SK-N-SH (cell line): Measurements from ENCODE around the gene GAB2. TPM values are rescaled to one million over a fixed set of nuclear protein-coding genes. Genes with fewer than 3 reads are reported as not detected.
"Not testable (repeated sequence)": the region's sequence is repeated elsewhere in the genome, so short reads cannot be mapped to it uniquely, and the experiment has no call there.

Experiments used
- CTCF ChIA-PET: fragments of 300-600, 350-600 bp; formaldehyde crosslinking; extraction: SDS; loops from one replicate; lab custom pipeline; 2021; lab: Yijun Ruan, JAX
- POLR2A ChIA-PET: fragments of 350-600 bp; sonication (Branson Sonifier 250); formaldehyde crosslinking; extraction: SDS; loops from one replicate; lab custom pipeline; 2020; ENCODE audit warnings: antibody characterized with exemption, inconsistent platforms; lab: Yijun Ruan, JAX
- DNase-seq: peaks from one replicate; pipeline ENCODE4 v3.0.0; 2012
- H2AFZ ChIP-seq: fragments of 200-600 bp; sonication (generic); 2 replicates; pipeline ENCODE4 v1.8.1; 2016; ENCODE audit warnings: antibody characterized with exemption, mild to moderate bottlenecking, low read depth
- H3F3A ChIP-seq: fragments of 200-600 bp; sonication (generic); replicated peaks from 2 replicates; pipeline ENCODE3; 2016; ENCODE audit warnings: antibody characterized with exemption, mild to moderate bottlenecking; ENCODE audit not compliant: insufficient read depth
- H3K27ac ChIP-seq, 2 experiments: fragments of 200-500 bp in 1 of 2; fragments of 200-600 bp in 1 of 2; sonication (Bioruptor generic) in 1 of 2; sonication (generic), shearing (Covaris generic) in 1 of 2; 2 replicates each; pipeline versions ENCODE4 v1.5.1 to v1.6.1; 2014 to 2016; ENCODE audit warnings: low read depth in 2 of 2, inconsistent platforms in 1 of 2, low read length in 1 of 2, mild to moderate bottlenecking in 1 of 2, mixed read lengths in 1 of 2
- H3K27me3 ChIP-seq: fragments of 200-600 bp; sonication (generic), shearing (Covaris generic); 2 replicates; pipeline ENCODE4 v1.6.1; 2016; ENCODE audit warnings: mixed run types; ENCODE audit not compliant: insufficient read depth
- H3K36me3 ChIP-seq, 2 experiments: fragments of 200-500 bp in 1 of 2; fragments of 200-600 bp in 1 of 2; sonication (Bioruptor generic) in 1 of 2; sonication (generic) in 1 of 2; replicated peaks in 1 of 2; 2 replicates each; pipeline versions ENCODE3 to v1.5.1; 2014 to 2016; ENCODE audit warnings: low read length in 1 of 2, mild to moderate bottlenecking in 1 of 2; ENCODE audit not compliant: insufficient read depth in 2 of 2, control insufficient read depth in 1 of 2
- H3K4me1 ChIP-seq, 2 experiments: fragments of 200-500 bp in 1 of 2; fragments of 200-600 bp in 1 of 2; sonication (Bioruptor generic) in 1 of 2; sonication (generic), shearing (Covaris generic) in 1 of 2; 2 replicates each; pipeline versions ENCODE4 v1.5.1 to v1.6.1; 2014 to 2016; ENCODE audit warnings: low read depth in 1 of 2, low read length in 1 of 2, mixed run types in 1 of 2; ENCODE audit not compliant: insufficient read depth in 2 of 2, control insufficient read depth in 1 of 2
- H3K4me2 ChIP-seq: fragments of 200-600 bp; sonication (generic), shearing (Covaris generic); 2 replicates; pipeline ENCODE4 v1.6.1; 2017; ENCODE audit warnings: mixed run types
- H3K4me3 ChIP-seq, 2 experiments: fragments of 200-500 bp in 1 of 2; fragments of 200-600 bp in 1 of 2; sonication (Bioruptor generic) in 1 of 2; sonication (generic), shearing (Covaris generic) in 1 of 2; 2 replicates each; pipeline versions ENCODE4 v1.5.1 to v1.8.1; 2014 to 2016; ENCODE audit warnings: low read depth in 2 of 2, inconsistent platforms in 1 of 2, low read length in 1 of 2, mild to moderate bottlenecking in 1 of 2, mixed read lengths in 1 of 2, moderate library complexity in 1 of 2
- H3K79me2 ChIP-seq: fragments of 200-600 bp; sonication (generic); 2 replicates; pipeline ENCODE4 v1.8.1; 2017; ENCODE audit warnings: mild to moderate bottlenecking; ENCODE audit not compliant: insufficient read depth
- H3K9ac ChIP-seq: fragments of 200-600 bp; sonication (generic); 2 replicates; pipeline ENCODE4 v1.6.1; 2017; ENCODE audit warnings: mixed run types
- H3K9me2 ChIP-seq: fragments of 200-600 bp; sonication (generic); 2 replicates; pipeline ENCODE4 v1.6.1; 2017; ENCODE audit warnings: mixed run types
- H3K9me3 ChIP-seq: fragments of 200-600 bp; sonication (generic); 2 replicates; pipeline ENCODE4 v1.6.1; 2017; ENCODE audit warnings: mixed run types, mild to moderate bottlenecking, moderate library complexity
- H4K20me1 ChIP-seq: fragments of 200-600 bp; sonication (generic); 2 replicates; pipeline ENCODE4 v1.6.1; 2017; ENCODE audit warnings: mild to moderate bottlenecking, mixed run types; ENCODE audit not compliant: insufficient read depth
- CHD2 ChIP-seq: fragments of 150-350 bp; IDR thresholded peaks from 2 replicates; pipeline ENCODE4 v1.6.1; 2018; ENCODE audit warnings: low read length; ENCODE audit not compliant: partially characterized antibody
- EP300 ChIP-seq, 2 experiments: IDR thresholded peaks; 2 replicates each; pipeline versions ENCODE4 v1.4.0 to v1.6.1; 2012; ENCODE audit warnings: borderline replicate concordance in 1 of 2, low read depth in 1 of 2, low read length in 1 of 2
- FOXJ3 ChIP-seq: sonication (generic); formaldehyde crosslinking; IDR thresholded peaks from 2 replicates; pipeline ENCODE4 v1.5.1; 2020; ENCODE audit warnings: mild to moderate bottlenecking, missing genetic modification reagents
- GABPA ChIP-seq: IDR thresholded peaks from 2 replicates; pipeline ENCODE4 v1.4.0; 2012; ENCODE audit warnings: low read depth, mild to moderate bottlenecking
- GATA2 ChIP-seq: sonication (generic); formaldehyde crosslinking; IDR thresholded peaks from 2 replicates; pipeline ENCODE4 v1.5.0; 2020; ENCODE audit warnings: mild to moderate bottlenecking, missing genetic modification reagents
- JUND ChIP-seq: IDR thresholded peaks from 2 replicates; pipeline ENCODE4 v1.4.0; 2012
- MEF2A ChIP-seq: IDR thresholded peaks from 2 replicates; pipeline ENCODE4 v1.4.0; 2012; ENCODE audit warnings: low read depth, borderline replicate concordance
- NRF1 ChIP-seq: IDR thresholded peaks from 2 replicates; pipeline ENCODE4 v1.6.1; 2012; ENCODE audit warnings: low read depth, mild to moderate bottlenecking, low read length
- POLR2AphosphoS5 ChIP-seq: IDR thresholded peaks from 2 replicates; pipeline ENCODE4 v1.6.1; 2012; ENCODE audit warnings: low read depth, low read length
- SIN3A ChIP-seq: IDR thresholded peaks from 2 replicates; pipeline ENCODE4 v1.6.1; 2012; ENCODE audit warnings: low read depth, mild to moderate bottlenecking, low read length, moderate library complexity, borderline replicate concordance
- TEAD4 ChIP-seq: IDR thresholded peaks from 2 replicates; pipeline ENCODE4 v1.4.0; 2012; ENCODE audit warnings: mild to moderate bottlenecking, borderline replicate concordance; ENCODE audit not compliant: insufficient read depth
- WGBS: methylation state at CpG from one replicate; pipeline ENCODE4 v1.1.6; 2017; ENCODE audit warnings: low lambda C conversion rate; 5-methylcytosine and 5-hydroxymethylcytosine counted together
- polyA plus RNA-seq, 3 experiments: library from polyadenylated mRNA; depleted of rRNA; stranded (reverse); fragments of >200 nt; gene quantifications; 2 replicates each; pipeline ENCODE4 v1.2.3, GENCODE V29; 2012
- TF ChIP-seq, protein P1 (sequence below): fragments of 150-350 bp; IDR thresholded peaks from 2 replicates; pipeline ENCODE4 v1.6.1; 2016; ENCODE audit warnings: mild to moderate bottlenecking, low read depth, low read length
- TF ChIP-seq, protein P2 (sequence below): fragments of 150-350 bp; IDR thresholded peaks from 2 replicates; pipeline ENCODE4 v1.6.1; 2017; ENCODE audit warnings: antibody characterized with exemption, low read length, low read depth, borderline replicate concordance
- TF ChIP-seq, protein P3 (sequence below): fragments of 200-600 bp; sonication (generic); IDR thresholded peaks from 2 replicates; pipeline ENCODE4 v1.6.1; 2017; ENCODE audit warnings: antibody characterized with exemption, mild to moderate bottlenecking, moderate library complexity
- TF ChIP-seq, protein P4 (sequence below): IDR thresholded peaks from 2 replicates; pipeline ENCODE4 v1.4.0; 2012; ENCODE audit warnings: low read depth, borderline replicate concordance

GAB2 gene
- polyA plus RNA-seq, 1 of the 3 experiments (the other 2 are of a cell fraction): 5.6 TPM

DNA sequence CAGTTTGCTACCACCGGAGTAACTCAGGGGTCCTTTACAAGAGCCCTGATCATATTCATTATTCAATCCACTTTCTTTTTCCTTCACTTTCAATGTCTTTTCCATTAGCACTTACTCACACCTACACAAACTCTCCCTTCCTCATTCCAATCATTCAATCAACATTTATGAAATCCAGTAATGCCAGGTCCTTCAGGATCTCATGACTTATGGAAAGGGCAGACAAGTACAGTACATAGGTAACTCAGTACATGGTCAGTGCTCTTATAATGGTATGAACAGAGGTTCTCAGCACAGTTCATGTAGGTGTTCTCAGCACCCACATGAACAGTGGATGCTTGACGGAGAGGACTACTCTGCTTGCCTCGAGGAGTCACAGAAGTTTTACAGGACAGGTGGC is 122.3 kb downstream of the GAB2 start:
- Histone ChIP-seq H3K4me2 (no peak overlapping the region), H4K20me1 (no peaks in the 10 kb centered on the region)
- TF ChIP-seq TEAD4: no peak
- TF ChIP-seq, protein P1, sequence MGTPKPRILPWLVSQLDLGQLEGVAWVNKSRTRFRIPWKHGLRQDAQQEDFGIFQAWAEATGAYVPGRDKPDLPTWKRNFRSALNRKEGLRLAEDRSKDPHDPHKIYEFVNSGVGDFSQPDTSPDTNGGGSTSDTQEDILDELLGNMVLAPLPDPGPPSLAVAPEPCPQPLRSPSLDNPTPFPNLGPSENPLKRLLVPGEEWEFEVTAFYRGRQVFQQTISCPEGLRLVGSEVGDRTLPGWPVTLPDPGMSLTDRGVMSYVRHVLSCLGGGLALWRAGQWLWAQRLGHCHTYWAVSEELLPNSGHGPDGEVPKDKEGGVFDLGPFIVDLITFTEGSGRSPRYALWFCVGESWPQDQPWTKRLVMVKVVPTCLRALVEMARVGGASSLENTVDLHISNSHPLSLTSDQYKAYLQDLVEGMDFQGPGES: no peak
- TF ChIP-seq GABPA: no peak
- TF ChIP-seq, all 33 proteins: peak for 0
- no peak overlapping the region for H3K9ac ChIP-seq
- H3K4me3 ChIP-seq: no peak overlapping the region
- ChIA-PET POLR2A (no interaction called here), CTCF (no interaction called here)
- H3K27me3 ChIP-seq: no peaks in the 10 kb centered on the region
- no peak overlapping the region for H2AFZ ChIP-seq
- H3K9me2 ChIP-seq: no peaks in the 10 kb centered on the region
- H3K4me1 ChIP-seq: peaks cover 0 to 4% of the 10 kb centered on the region in 2 experiments; a peak in 1 of 4 replicates
- no peaks in the 10 kb centered on the region; the same call in 1 of the 2 replicates for H3K79me2 ChIP-seq
- H3K27ac ChIP-seq: no peak overlapping the region; a peak in 1 of 4 replicates
- H3K36me3 ChIP-seq: no peaks in the 10 kb centered on the region
- H3F3A ChIP-seq: no peaks in the 10 kb centered on the region
- DNase-seq: no peak
- H3K9me3 ChIP-seq: no peaks in the 10 kb centered on the region
- 85% methylated on average over 3 of the region's 3 CpGs for WGBS

DNA sequence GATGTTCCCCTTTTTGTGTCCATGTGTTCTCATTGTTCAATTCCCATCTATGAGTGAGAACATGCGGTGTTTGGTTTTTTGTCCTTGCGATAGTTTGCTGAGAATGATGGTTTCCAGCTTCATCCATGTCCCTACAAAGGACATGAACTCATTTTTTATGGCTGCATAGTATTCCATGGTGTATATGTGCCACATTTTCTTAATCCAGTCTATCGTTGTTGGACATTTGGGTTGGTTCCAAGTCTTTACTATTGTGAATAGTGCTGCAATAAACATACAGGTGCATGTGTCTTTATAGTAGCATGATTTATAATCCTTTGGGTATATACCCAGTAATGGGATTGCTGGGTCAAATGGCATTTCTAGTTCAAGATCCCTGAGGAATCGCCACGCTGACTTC is 123.5 kb downstream of the GAB2 start:
- DNase-seq, H3K79me2 ChIP-seq, H3K4me3 ChIP-seq, H3K9ac ChIP-seq, H3K27ac ChIP-seq, H3K4me2 ChIP-seq, H3K27me3 ChIP-seq, H3K9me3 ChIP-seq, H3K4me1 ChIP-seq, CTCF ChIA-PET, H3K9me2 ChIP-seq, H4K20me1 ChIP-seq, H2AFZ ChIP-seq, H3K36me3 ChIP-seq, H3F3A ChIP-seq, POLR2A ChIA-PET: not testable (repeated sequence)
- 88% methylated on average over 5 of the region's 5 CpGs for WGBS

DNA sequence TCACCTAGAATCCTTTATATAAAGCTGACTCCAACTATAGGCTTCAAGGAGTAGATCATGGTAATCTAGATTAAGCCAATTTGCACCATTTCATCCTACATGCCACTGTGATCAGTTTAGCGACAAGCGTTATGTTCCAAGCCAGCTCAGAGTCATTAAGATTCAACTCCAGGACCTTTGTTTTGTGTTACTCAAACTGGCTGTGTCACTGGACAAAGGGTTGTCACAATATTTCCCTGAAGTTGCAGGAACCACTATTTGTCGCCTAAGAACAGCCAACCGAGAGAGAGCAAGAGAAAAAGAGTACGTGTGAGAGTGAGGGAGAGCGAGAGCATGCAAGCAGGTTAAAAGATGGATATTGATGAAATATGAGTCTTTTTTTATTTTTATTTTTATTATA is 124.1 kb downstream of the GAB2 start:
- Histone ChIP-seq H3F3A (no peaks in the 10 kb centered on the region), H3K4me3 (no peak overlapping the region), H3K9ac (no peak overlapping the region), H3K79me2 (peaks cover 4% of the 10 kb centered on the region; the same call in 1 of the 2 replicates), H3K4me1 (peaks cover 0 to 2% of the 10 kb centered on the region in 2 experiments; a peak in 1 of 4 replicates), H4K20me1 (no peaks in the 10 kb centered on the region), H3K27ac (no peak overlapping the region; a peak in 1 of 4 replicates), H2AFZ (no peak overlapping the region), H3K36me3 (no peaks in the 10 kb centered on the region), H3K27me3 (no peaks in the 10 kb centered on the region), H3K9me3 (no peaks in the 10 kb centered on the region; the same call in 1 of the 2 replicates), H3K9me2 (no peaks in the 10 kb centered on the region), H3K4me2 (no peak overlapping the region)
- ChIA-PET POLR2A (no interaction called here), CTCF (no interaction called here)
- 98% methylated on average over 6 of the region's 6 CpGs for WGBS
- DNase-seq: no peak
- TF ChIP-seq SIN3A (no peak), GATA2 (CRISPR knock-in tag) (no peak), MEF2A (no peak), FOXJ3 (CRISPR knock-in tag) (no peak), POLR2AphosphoS5 (no peak), CHD2 (no peak), NRF1 (no peak), EP300 (IDR thresholded peaks at IDR 0.05; ENCODE audit: borderline replicate concordance in 1 of 2, low read depth in 1 of 2, low read length in 1 of 2) (no peak), TEAD4 (no peak), JUND (no peak)
- TF ChIP-seq, protein P2, sequence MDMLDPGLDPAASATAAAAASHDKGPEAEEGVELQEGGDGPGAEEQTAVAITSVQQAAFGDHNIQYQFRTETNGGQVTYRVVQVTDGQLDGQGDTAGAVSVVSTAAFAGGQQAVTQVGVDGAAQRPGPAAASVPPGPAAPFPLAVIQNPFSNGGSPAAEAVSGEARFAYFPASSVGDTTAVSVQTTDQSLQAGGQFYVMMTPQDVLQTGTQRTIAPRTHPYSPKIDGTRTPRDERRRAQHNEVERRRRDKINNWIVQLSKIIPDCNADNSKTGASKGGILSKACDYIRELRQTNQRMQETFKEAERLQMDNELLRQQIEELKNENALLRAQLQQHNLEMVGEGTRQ: no peak
- TF ChIP-seq, protein P1: no peak
- TF ChIP-seq, protein P3, sequence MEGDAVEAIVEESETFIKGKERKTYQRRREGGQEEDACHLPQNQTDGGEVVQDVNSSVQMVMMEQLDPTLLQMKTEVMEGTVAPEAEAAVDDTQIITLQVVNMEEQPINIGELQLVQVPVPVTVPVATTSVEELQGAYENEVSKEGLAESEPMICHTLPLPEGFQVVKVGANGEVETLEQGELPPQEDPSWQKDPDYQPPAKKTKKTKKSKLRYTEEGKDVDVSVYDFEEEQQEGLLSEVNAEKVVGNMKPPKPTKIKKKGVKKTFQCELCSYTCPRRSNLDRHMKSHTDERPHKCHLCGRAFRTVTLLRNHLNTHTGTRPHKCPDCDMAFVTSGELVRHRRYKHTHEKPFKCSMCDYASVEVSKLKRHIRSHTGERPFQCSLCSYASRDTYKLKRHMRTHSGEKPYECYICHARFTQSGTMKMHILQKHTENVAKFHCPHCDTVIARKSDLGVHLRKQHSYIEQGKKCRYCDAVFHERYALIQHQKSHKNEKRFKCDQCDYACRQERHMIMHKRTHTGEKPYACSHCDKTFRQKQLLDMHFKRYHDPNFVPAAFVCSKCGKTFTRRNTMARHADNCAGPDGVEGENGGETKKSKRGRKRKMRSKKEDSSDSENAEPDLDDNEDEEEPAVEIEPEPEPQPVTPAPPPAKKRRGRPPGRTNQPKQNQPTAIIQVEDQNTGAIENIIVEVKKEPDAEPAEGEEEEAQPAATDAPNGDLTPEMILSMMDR: no peak
- TF ChIP-seq, protein P4, sequence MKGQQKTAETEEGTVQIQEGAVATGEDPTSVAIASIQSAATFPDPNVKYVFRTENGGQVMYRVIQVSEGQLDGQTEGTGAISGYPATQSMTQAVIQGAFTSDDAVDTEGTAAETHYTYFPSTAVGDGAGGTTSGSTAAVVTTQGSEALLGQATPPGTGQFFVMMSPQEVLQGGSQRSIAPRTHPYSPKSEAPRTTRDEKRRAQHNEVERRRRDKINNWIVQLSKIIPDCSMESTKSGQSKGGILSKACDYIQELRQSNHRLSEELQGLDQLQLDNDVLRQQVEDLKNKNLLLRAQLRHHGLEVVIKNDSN: no peak
